Peyer's patch (tissue), 4 donors: ENCODE results near the gene ZNF496. TPM values are rescaled to one million over a fixed set of nuclear protein-coding genes. Genes with fewer than 3 reads are reported as not detected.

Experiments used
- DNase-seq, 3 donors: peaks; one replicate each; pipeline ENCODE4 v3.0.0-alpha.2; 2017 to 2019
- H3K27ac ChIP-seq, 4 donors: fragments of 200-600 bp; sonication (generic); one replicate each; pipeline ENCODE4 v1.5.1; 2016 to 2019
- H3K27me3 ChIP-seq, 2 donors: fragments of 200-600 bp; sonication (generic); one replicate each; pipeline ENCODE4 v1.5.1; 2019
- H3K36me3 ChIP-seq, 3 donors: fragments of 200-600 bp; sonication (generic); one replicate each; pipeline ENCODE4 v1.5.1; 2016 to 2019
- H3K4me1 ChIP-seq, 4 donors: fragments of 200-600 bp; sonication (generic); one replicate each; pipeline ENCODE4 v1.5.1; 2016 to 2019
- H3K4me3 ChIP-seq, 4 donors: fragments of 200-600 bp; sonication (generic); 1 replicate in 3 of 4; 2 replicates in 1 of 4; pipeline ENCODE4 v1.5.1; 2016 to 2019; ENCODE audit warnings: mild to moderate bottlenecking in 1 of 4
- H3K9me3 ChIP-seq, 4 donors: fragments of 200-600 bp; sonication (generic); one replicate each; pipeline ENCODE4 v1.5.1; 2016 to 2019; ENCODE audit warnings: mild to moderate bottlenecking in 1 of 4
- POLR2A ChIP-seq, 2 donors: fragments of 450-650 bp; IDR thresholded peaks; one replicate each; pipeline ENCODE4 v1.5.1; 2017; ENCODE audit warnings: antibody characterized with exemption in 2 of 2, mild to moderate bottlenecking in 2 of 2, moderate library complexity in 2 of 2
- total RNA-seq, 4 donors: library from RNA; depleted of rRNA; stranded (reverse); fragments of >200 nt; gene quantifications; one replicate each; pipeline ENCODE4 v1.1.0, GENCODE V29; 2016
- TF ChIP-seq, protein P1 (sequence below), 6 experiments: fragments of 450-650 bp in 4 of 6; fragments of 200-600 bp in 2 of 6; sonication (generic) in 1 of 6; IDR thresholded peaks; one replicate each; pipeline ENCODE4 v1.5.1; 2017 to 2019; ENCODE audit warnings: antibody characterized with exemption in 6 of 6, mild to moderate bottlenecking in 3 of 6, moderate library complexity in 1 of 6

Gene ZNF496
- total RNA-seq, 4 donors from 2014 or later = 8.2 to 31.4 (median 23.5) TPM

DNA sequence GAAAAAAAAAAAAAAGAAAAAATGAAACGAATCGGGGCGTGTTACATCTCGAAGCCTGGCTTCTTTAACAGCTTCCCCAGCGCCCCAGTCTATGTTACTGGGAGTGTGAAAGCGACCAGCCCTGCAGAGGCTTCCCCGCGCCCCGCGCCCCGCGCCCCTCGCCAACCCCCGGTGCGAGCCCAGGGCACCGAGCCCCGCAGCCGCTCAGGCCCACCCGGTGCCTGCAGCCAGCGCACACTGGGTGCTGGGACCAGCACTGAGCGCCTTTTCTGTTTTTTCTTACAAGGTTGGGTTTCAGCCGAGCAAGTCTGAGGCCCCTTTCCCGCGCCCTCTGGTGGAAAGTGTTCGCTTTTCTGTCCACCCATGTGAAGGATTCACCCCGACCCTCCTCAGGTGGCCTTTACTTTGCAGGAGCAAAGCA is 42.1 kb upstream of the ZNF496 start:
- Histone ChIP-seq H3K4me3 (peak overlapping the region in 3 of 4 donors; percentile 38 to 56 (median 43)), H3K4me1 (no peaks in the 10 kb centered on the region)

DNA sequence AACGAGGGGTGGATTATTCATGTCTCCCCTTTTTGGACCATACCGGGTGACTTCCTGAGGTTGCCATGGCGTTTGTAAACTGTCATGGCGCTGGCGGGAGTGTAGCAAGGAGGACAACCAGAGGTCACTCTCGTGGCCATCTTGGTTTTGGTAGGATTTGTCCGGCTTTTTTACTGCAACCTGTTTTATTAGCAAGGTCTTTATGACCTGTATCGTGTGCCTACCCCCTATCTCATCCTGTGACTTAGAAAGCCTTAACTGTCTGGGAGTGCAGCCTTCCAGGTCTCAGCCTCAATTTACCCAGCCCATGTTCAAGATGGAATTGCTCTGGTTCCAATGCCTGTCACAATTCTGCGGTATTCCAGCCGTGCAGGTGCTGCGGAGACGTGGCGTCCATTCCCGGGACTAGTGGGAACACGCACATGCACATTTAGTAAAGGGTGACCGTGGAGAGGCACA is 40.2 kb upstream of the ZNF496 start:
- Histone ChIP-seq H3K36me3 (no peaks in the 10 kb centered on the region), H3K27me3 (no peaks in the 10 kb centered on the region), H3K4me3 (no peak overlapping the region), H3K27ac (no peak overlapping the region), H3K9me3 (no peaks in the 10 kb centered on the region), H3K4me1 (no peaks in the 10 kb centered on the region)
- TF ChIP-seq, protein P1, sequence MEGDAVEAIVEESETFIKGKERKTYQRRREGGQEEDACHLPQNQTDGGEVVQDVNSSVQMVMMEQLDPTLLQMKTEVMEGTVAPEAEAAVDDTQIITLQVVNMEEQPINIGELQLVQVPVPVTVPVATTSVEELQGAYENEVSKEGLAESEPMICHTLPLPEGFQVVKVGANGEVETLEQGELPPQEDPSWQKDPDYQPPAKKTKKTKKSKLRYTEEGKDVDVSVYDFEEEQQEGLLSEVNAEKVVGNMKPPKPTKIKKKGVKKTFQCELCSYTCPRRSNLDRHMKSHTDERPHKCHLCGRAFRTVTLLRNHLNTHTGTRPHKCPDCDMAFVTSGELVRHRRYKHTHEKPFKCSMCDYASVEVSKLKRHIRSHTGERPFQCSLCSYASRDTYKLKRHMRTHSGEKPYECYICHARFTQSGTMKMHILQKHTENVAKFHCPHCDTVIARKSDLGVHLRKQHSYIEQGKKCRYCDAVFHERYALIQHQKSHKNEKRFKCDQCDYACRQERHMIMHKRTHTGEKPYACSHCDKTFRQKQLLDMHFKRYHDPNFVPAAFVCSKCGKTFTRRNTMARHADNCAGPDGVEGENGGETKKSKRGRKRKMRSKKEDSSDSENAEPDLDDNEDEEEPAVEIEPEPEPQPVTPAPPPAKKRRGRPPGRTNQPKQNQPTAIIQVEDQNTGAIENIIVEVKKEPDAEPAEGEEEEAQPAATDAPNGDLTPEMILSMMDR (IDR thresholded peaks at IDR 0.05) = no peak
- TF ChIP-seq POLR2A (IDR thresholded peaks at IDR 0.05) = no peak
- no peak for DNase-seq

More for the DNA sequence above, 42.1 kb upstream of the ZNF496 start:
- H3K27ac ChIP-seq = no peak overlapping the region
- H3K36me3 ChIP-seq = no peaks in the 10 kb centered on the region
- peak; percentile 50 to 74 (median 56) for DNase-seq
- TF ChIP-seq, protein P1 (IDR thresholded peaks at IDR 0.05) = peak; percentile 6 to 41 (median 20)
- no peak for TF ChIP-seq POLR2A (IDR thresholded peaks at IDR 0.05)
- H3K9me3 ChIP-seq = no peaks in the 10 kb centered on the region
- no peaks in the 10 kb centered on the region for H3K27me3 ChIP-seq

DNA sequence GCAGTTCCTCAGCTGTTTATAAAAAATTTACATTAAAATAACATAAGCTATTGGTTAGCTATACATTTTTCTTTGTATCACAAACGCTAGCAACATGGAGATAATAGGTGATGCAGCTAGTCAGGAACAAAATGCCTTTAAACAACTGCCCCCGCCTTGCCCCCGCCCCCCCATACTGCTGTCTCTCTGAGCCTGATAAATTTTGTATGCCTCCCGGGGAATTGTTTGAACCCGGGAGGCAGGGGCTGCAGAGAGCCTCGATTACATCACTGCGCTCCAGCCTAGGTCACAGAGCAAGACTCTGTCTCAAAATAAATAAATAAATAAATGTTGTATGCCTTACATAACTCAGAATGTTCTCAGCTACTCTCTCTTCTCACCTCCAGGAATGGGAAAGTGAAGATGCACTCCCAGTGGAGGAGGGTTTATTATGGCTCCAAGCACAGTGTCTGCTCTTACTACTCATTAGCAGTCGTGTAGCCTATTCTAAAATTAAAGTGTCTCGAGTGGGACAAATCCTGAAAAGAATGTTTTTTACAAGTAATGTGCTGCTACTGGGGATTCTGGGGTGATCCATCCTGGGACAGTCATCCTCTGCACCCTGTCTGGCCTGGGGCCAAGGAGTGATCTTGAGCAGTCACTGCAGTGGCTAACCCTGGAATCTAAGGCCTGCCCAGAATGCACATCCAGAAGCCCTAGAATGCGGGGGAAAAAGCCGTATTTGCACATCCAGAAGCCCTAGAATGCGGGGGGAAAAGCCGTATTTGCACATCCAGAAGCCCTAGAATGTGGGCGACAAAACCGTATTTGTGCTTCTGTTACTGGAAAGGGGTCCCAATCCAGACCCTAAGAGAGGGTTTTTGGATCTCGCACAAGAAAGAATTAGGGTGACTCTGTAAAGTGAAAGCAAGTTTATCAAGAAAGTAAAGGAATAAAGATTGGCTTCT is 39.4 kb upstream of the ZNF496 start:
- Histone ChIP-seq H3K4me1 (no peaks in the 10 kb centered on the region), H3K27me3 (no peaks in the 10 kb centered on the region), H3K27ac (no peak overlapping the region), H3K9me3 (no peaks in the 10 kb centered on the region), H3K4me3 (no peak overlapping the region), H3K36me3 (no peaks in the 10 kb centered on the region)
- no peak for TF ChIP-seq POLR2A (IDR thresholded peaks at IDR 0.05)
- TF ChIP-seq, protein P1 (IDR thresholded peaks at IDR 0.05) = no peak
- DNase-seq = no peak

DNA sequence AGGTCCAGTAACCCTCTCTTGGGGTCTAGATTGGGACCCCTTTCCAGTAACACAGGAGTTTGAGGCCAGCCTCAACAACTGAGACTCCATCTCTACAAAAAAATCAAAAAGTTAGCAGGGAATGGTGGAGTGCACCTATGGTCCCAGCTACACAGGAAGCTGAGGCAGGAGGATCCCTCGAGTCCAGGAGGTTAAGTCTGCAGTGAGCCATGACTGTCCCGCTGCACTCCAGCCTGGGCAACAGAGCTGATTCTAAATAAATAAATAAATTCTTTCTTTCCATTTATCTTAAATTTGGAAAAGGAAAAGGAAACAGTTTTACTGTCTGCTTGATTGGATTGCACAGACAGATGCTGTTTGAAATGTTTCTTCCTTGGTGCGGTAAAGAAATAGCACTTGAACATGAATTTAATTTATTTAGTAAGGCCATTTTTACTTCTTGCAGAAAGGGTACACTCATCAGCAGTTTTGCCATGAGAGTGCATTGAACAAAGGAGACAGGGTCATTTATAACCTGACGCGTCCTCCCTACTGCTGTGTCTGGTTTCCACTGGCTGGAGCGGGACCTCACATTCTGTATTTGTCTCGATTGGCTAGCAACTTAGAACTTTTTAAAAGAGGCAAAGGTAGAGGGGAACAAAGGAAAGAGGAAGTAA is 37.0 kb upstream of the ZNF496 start:
- Histone ChIP-seq H3K4me1 (no peaks in the 10 kb centered on the region), H3K27me3 (no peaks in the 10 kb centered on the region), H3K4me3 (no peak overlapping the region), H3K27ac (no peak overlapping the region), H3K36me3 (no peaks in the 10 kb centered on the region), H3K9me3 (peaks cover 0 to 11% (median 0%) of the 10 kb centered on the region in 4 donors)
- no peak for TF ChIP-seq POLR2A (IDR thresholded peaks at IDR 0.05)
- TF ChIP-seq, protein P1 (IDR thresholded peaks at IDR 0.05) = no peak
- DNase-seq = no peak

DNA sequence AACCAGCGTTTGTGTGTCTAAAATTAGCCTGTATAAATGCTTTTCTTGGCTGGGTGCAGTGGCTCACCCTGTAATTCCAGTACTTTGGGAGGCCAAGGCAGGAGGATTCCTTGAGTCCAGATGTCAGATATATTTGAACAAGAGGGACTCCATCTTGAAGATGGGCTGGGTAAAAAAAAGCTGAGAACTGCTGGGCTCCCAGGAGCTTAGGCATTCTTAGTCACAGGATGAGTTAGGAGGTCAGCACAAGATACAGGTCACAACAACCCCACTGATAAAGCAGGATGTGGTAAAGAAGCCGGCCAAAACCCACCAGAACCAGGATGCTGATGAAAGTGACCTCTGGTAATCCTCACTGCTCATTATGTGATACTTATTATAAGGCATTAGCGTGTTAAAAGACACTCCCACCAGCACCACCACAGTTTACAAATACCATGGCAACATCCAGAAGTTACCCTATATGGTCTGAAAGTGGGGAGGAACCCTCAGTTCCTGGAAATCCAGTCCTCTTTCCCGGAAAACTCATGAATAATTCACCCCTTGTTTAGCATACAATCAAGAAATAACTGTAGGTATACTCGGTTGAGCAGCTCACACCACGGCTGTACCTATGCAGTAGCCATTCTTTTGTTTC is 36.2 kb upstream of the ZNF496 start:
- no peaks in the 10 kb centered on the region for H3K4me1 ChIP-seq

More for the DNA sequence above, 36.2 kb upstream of the ZNF496 start:
- Histone ChIP-seq H3K27ac (no peak overlapping the region), H3K4me3 (no peak overlapping the region), H3K9me3 (peaks cover 0 to 11% (median 0%) of the 10 kb centered on the region in 4 donors), H3K27me3 (no peaks in the 10 kb centered on the region), H3K36me3 (no peaks in the 10 kb centered on the region)
- TF ChIP-seq, protein P1 (IDR thresholded peaks at IDR 0.05) = no peak
- TF ChIP-seq POLR2A (IDR thresholded peaks at IDR 0.05) = no peak
- DNase-seq = no peak
